Endothelial cell of umbilical vein (primary cell): ENCODE data around the gene TNFAIP8L1. TPM values are rescaled to one million over a fixed set of nuclear protein-coding genes. Genes with fewer than 3 reads are reported as not detected.
A peak's percentile ranks its signal among the peaks of the same experiment; 100 is the strongest.

ENCODE experiments used
- BruUV-seq: library from RNA; stranded (reverse); fragments of 400-500 nt; replicated peaks from 2 replicates; lab custom pipeline; 2021; lab: Mats Ljungman, UMichigan
- CTCF ChIA-PET: fragments of 300-600, 350-600 bp; sonication (Branson Sonifier 250); formaldehyde crosslinking; loops from one replicate; lab custom pipeline; 2021; ENCODE audit warnings: antibody characterized with exemption, inconsistent platforms; lab: Charles Lee
- POLR2A ChIA-PET: fragments of 300-600, 350-600 bp; sonication (Branson Sonifier 250); formaldehyde crosslinking; loops from one replicate; lab custom pipeline; 2021; ENCODE audit warnings: antibody characterized with exemption, inconsistent platforms; lab: Charles Lee
- DNase-seq: peaks from one replicate; pipeline ENCODE4 v3.0.0-alpha.2; 2011; ENCODE audit warnings: low read depth, low spot score
- FAIRE-seq: peaks from 2 replicates; lab custom pipeline; 2011; peaks lifted over from hg19 to GRCh38; lab: Jason Lieb, UNC
- H2AFZ ChIP-seq: 2 replicates; pipeline ENCODE4 v1.6.0; 2012; ENCODE audit warnings: low read depth, low read length, control low read depth, inconsistent platforms
- H3K27ac ChIP-seq: 2 replicates; pipeline ENCODE4 v1.5.1; 2011; ENCODE audit warnings: low read depth, mild to moderate bottlenecking, control low read depth, low read length, moderate library complexity; ENCODE audit not compliant: insufficient read depth
- H3K27me3 ChIP-seq, 2 experiments: 2 replicates each; pipeline versions ENCODE4 v1.6.0 to v1.6.1; 2011; ENCODE audit warnings: low read length in 2 of 2, mixed read lengths in 1 of 2; ENCODE audit not compliant: control insufficient read depth in 2 of 2, insufficient read depth in 2 of 2
- H3K36me3 ChIP-seq, 2 experiments: 2 replicates in 1 of 2; 3 replicates in 1 of 2; pipeline ENCODE4 v1.5.1; 2011; ENCODE audit warnings: low read length in 2 of 2, mild to moderate bottlenecking in 1 of 2, moderate library complexity in 1 of 2; ENCODE audit not compliant: control insufficient read depth in 2 of 2, insufficient read depth in 2 of 2; ENCODE audit errors: extremely low read depth in 1 of 2
- H3K4me1 ChIP-seq: 3 replicates; pipeline ENCODE4 v1.5.1; 2011; ENCODE audit warnings: mild to moderate bottlenecking, low read length; ENCODE audit not compliant: control insufficient read depth, insufficient read depth; ENCODE audit errors: extremely low read depth
- H3K4me2 ChIP-seq: 2 replicates; pipeline ENCODE4 v1.6.1; 2011; ENCODE audit warnings: low read length, control low read depth, mixed read lengths; ENCODE audit not compliant: insufficient read depth
- H3K4me3 ChIP-seq, 3 experiments: fragments of 200-600 bp in 1 of 3; sonication (generic), shearing (Covaris generic) in 1 of 3; replicated peaks in 1 of 3; 2 replicates each; pipeline ENCODE4 v1.5.1; 2011 to 2016; ENCODE audit warnings: control low read depth in 3 of 3, low read length in 3 of 3, mild to moderate bottlenecking in 2 of 3, inconsistent platforms in 1 of 3, low read depth in 1 of 3, moderate library complexity in 1 of 3; ENCODE audit not compliant: insufficient read depth in 1 of 3
- H3K79me2 ChIP-seq: 2 replicates; pipeline ENCODE4 v1.6.0; 2012; ENCODE audit warnings: low read length, inconsistent platforms; ENCODE audit not compliant: control insufficient read depth, insufficient read depth
- H3K9ac ChIP-seq: replicated peaks from 2 replicates; pipeline ENCODE3; 2011; ENCODE audit warnings: low read length, control low read depth; ENCODE audit not compliant: insufficient read depth; ENCODE audit errors: extremely low read depth
- H3K9me1 ChIP-seq: replicated peaks from 3 replicates; pipeline ENCODE4 v1.6.0; 2011; ENCODE audit warnings: mild to moderate bottlenecking, low read length; ENCODE audit not compliant: control insufficient read depth, insufficient read depth; ENCODE audit errors: extremely low read depth
- H3K9me3 ChIP-seq: replicated peaks from 2 replicates; pipeline ENCODE4 v1.5.1; 2012; ENCODE audit warnings: low read length, inconsistent platforms; ENCODE audit not compliant: control insufficient read depth, insufficient read depth
- H4K20me1 ChIP-seq: replicated peaks from 2 replicates; pipeline ENCODE3; 2011; ENCODE audit warnings: mild to moderate bottlenecking, low read length; ENCODE audit not compliant: control insufficient read depth, insufficient read depth; ENCODE audit errors: extremely low read depth
- EZH2 ChIP-seq: IDR thresholded peaks from 2 replicates; pipeline ENCODE4 v1.6.1; 2012; ENCODE audit warnings: borderline replicate concordance, low read depth, mild to moderate bottlenecking, moderate library complexity, low read length, inconsistent platforms; ENCODE audit not compliant: severe bottlenecking
- FOS ChIP-seq: IDR thresholded peaks from 2 replicates; pipeline ENCODE4 v1.6.1; 2011; ENCODE audit warnings: mild to moderate bottlenecking, low read length, moderate library complexity, borderline replicate concordance; ENCODE audit not compliant: insufficient read depth
- GATA2 ChIP-seq: IDR thresholded peaks from 2 replicates; pipeline ENCODE4 v1.7.0; 2011; ENCODE audit warnings: low read depth, mild to moderate bottlenecking, moderate library complexity, mixed read lengths, low read length; ENCODE audit not compliant: insufficient read length, insufficient read depth
- MYC ChIP-seq: IDR thresholded peaks from one replicate; pipeline ENCODE4 v1.6.1; 2011; ENCODE audit warnings: mild to moderate bottlenecking, low read depth, low read length
- POLR2A ChIP-seq: IDR thresholded peaks from 2 replicates; pipeline ENCODE4 v1.6.1; 2012; ENCODE audit warnings: low read depth, mild to moderate bottlenecking, control low read depth, low read length
- POLR2AphosphoS5 ChIP-seq: IDR thresholded peaks from 2 replicates; pipeline ENCODE4 v1.6.1; 2012; ENCODE audit warnings: low read depth, mild to moderate bottlenecking, control low read depth, low read length, moderate library complexity; ENCODE audit not compliant: insufficient read depth
- dilution Hi-C: fragments of 300-500 bp; cut with MboI; formaldehyde crosslinking; loops from one replicate; pipeline ENCODE4 v1.15.0; 2019; ENCODE audit warnings: low sequenced_read_pairs; ENCODE audit not compliant: extremely low pct_ligation_motif_present
- intact Hi-C: fragments of 100-400 bp; cut with micrococcal nuclease; formaldehyde crosslinking; loops from one replicate; pipeline ENCODE4 v1.10.0; 2022
- polyA plus RNA-seq, 4 experiments: library from polyadenylated mRNA; depleted of rRNA in 3 of 4; stranded (reverse) in 3 of 4; unstranded in 1 of 4; fragments of >200 nt; gene quantifications; 2 replicates each; pipeline versions ENCODE4 v1.2.1 to v1.2.3, GENCODE V29; 2011 to 2012; ENCODE audit warnings: missing spikeins in 1 of 4
- total RNA-seq: library from RNA; stranded (reverse); gene quantifications from 2 replicates; pipeline ENCODE4 v1.2.3, GENCODE V29; 2021
- TF ChIP-seq, protein P1 (sequence below), 2 donors: IDR thresholded peaks; 1 replicate in 1 of 2; 2 replicates in 1 of 2; pipeline ENCODE4 v1.5.1; 2011; ENCODE audit warnings: low read length in 2 of 2, mild to moderate bottlenecking in 2 of 2, moderate library complexity in 2 of 2, control low read depth in 1 of 2, inconsistent platforms in 1 of 2, low read depth in 1 of 2; ENCODE audit not compliant: insufficient read depth in 1 of 2; ENCODE audit errors: extremely low read depth in 1 of 2

TNFAIP8L1 gene
- total and polyA plus RNA-seq, 2 donors (not counting 3 experiments of a cell fraction or from before 2014, with no cell fraction given), result 40.0 to 56.1 TPM

DNA sequence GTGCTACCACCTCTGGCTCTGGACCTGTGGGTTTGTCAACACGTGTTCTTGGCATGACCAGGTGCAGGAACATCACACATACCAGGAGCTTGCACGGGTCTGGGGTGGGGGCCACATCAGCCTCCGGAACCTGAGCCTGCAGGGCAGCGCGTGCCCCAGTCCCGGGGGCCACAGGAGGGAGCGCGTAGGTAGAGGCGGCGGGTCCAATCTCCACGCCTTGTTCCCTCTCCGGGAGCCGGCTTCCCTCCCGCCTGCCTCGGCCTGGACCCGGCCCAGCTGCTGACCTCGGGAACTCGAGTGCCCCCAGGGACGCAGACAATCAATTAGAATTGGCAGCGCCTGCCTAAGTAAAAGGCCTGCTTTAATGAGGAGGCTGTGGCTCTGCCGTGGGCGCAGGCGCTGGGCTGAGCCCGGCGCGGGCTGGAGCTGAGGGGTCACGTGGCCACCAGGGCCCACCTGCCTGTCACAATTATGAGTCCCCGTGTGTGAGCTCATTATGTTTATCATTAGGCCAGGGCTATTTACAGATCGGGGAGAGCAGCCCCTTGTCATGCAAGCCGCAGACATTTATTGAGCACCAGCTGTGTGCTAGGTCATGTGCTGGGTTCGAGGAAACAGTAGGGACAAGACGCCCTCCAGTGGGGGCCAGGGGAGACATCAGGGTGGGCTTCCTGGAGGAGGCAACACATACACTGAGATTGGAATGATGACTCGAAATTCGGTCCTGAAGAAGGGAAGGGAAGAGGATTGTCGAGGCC, 32.2 kb upstream of the TNFAIP8L1 start:
- Histone ChIP-seq H2AFZ (peak overlapping the region; percentile 40), H3K4me1 (no peaks in the 10 kb centered on the region), H3K36me3 (no peaks in the 10 kb centered on the region), H3K9me1 (no peaks in the 10 kb centered on the region), H4K20me1 (no peaks in the 10 kb centered on the region), H3K4me2 (no peak overlapping the region), H3K4me3 (no peak overlapping the region), H3K9me3 (no peaks in the 10 kb centered on the region), H3K9ac (no peak overlapping the region), H3K27me3 (peaks cover 0 to 6% of the 10 kb centered on the region in 2 experiments), H3K79me2 (no peaks in the 10 kb centered on the region), H3K27ac (no peak overlapping the region)
- BruUV-seq, result no TSS peak
- CTCF ChIA-PET, result interaction anchor here (0.6 to 3.0 kb wide), 4 partner anchors 9 to 26 kb away, joined by 3 to 12 read pairs (median 6); no protein-coding TSS in a partner anchor
- dilution Hi-C loops (no loop called here), intact Hi-C loops (no loop called here)
- FAIRE-seq, result no peak
- DNase-seq, result peak; percentile 22
- TF ChIP-seq MYC (no peak), FOS (no peak), GATA2 (no peak), POLR2A (no peak), EZH2 (no peak), POLR2AphosphoS5 (no peak)
- TF ChIP-seq, protein P1, sequence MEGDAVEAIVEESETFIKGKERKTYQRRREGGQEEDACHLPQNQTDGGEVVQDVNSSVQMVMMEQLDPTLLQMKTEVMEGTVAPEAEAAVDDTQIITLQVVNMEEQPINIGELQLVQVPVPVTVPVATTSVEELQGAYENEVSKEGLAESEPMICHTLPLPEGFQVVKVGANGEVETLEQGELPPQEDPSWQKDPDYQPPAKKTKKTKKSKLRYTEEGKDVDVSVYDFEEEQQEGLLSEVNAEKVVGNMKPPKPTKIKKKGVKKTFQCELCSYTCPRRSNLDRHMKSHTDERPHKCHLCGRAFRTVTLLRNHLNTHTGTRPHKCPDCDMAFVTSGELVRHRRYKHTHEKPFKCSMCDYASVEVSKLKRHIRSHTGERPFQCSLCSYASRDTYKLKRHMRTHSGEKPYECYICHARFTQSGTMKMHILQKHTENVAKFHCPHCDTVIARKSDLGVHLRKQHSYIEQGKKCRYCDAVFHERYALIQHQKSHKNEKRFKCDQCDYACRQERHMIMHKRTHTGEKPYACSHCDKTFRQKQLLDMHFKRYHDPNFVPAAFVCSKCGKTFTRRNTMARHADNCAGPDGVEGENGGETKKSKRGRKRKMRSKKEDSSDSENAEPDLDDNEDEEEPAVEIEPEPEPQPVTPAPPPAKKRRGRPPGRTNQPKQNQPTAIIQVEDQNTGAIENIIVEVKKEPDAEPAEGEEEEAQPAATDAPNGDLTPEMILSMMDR (IDR thresholded peaks at IDR 0.05; ENCODE audit: extremely low read depth in 1 of 2, insufficient read depth in 1 of 2, low read depth in 1 of 2, low read length in 2 of 2), result no peak
- POLR2A ChIA-PET, result no interaction called here
